HEK293 (cell line): ENCODE results near the gene FAM199X.

ENCODE experiments used
- CTCF ChIA-PET: fragments of 350-600 bp; formaldehyde crosslinking; extraction: SDS; loops from one replicate; lab custom pipeline; 2021; ENCODE audit warnings: antibody characterized with exemption; lab: Yijun Ruan, JAX
- POLR2A ChIA-PET: fragments of 300-600 bp; formaldehyde crosslinking; extraction: SDS; loops from one replicate; lab custom pipeline; 2020; ENCODE audit warnings: antibody characterized with exemption, inconsistent platforms; lab: Yijun Ruan, JAX
- H3K27ac ChIP-seq: fragments of 200-500 bp; sonication (Bioruptor generic); 2 replicates; pipeline ENCODE4 v1.5.1; 2014; ENCODE audit warnings: low read depth, low read length, control low read depth, inconsistent platforms; ENCODE audit errors: extremely low read depth
- H3K36me3 ChIP-seq, 2 experiments: fragments of 200-500 bp in 1 of 2; sonication (Bioruptor generic) in 1 of 2; 1 replicate in 1 of 2; 2 replicates in 1 of 2; pipeline ENCODE4 v1.5.1; 2014 to 2017; ENCODE audit warnings: inconsistent platforms in 2 of 2, low read length in 2 of 2; ENCODE audit not compliant: control insufficient read depth in 2 of 2, insufficient read depth in 1 of 2
- H3K4me1 ChIP-seq: fragments of 200-500 bp; sonication (Bioruptor generic); 2 replicates; pipeline ENCODE4 v1.5.1; 2014; ENCODE audit warnings: mild to moderate bottlenecking, low read length, inconsistent platforms; ENCODE audit not compliant: control insufficient read depth, insufficient read depth
- H3K4me3 ChIP-seq: 2 replicates; pipeline ENCODE4 v1.5.1; 2011; ENCODE audit warnings: low read depth, mild to moderate bottlenecking, control low read depth, low read length, moderate library complexity
- H3K9me3 ChIP-seq: fragments of 200-500 bp; sonication (Bioruptor generic); 2 replicates; pipeline ENCODE4 v1.5.1; 2014; ENCODE audit warnings: low read depth, low read length, inconsistent platforms; ENCODE audit not compliant: control insufficient read depth, insufficient read depth
- GFI1B ChIP-seq: fragments of 450-650 bp; formaldehyde crosslinking; IDR thresholded peaks from 2 replicates; pipeline ENCODE4 v1.5.1; 2016; ENCODE audit warnings: missing biosample characterization, missing genetic modification characterization
- KLF1 ChIP-seq: fragments of 450-650 bp; formaldehyde crosslinking; IDR thresholded peaks from 2 replicates; pipeline ENCODE4 v1.5.1; 2016; ENCODE audit warnings: missing biosample characterization, missing genetic modification characterization
- KLF16 ChIP-seq: fragments of 450-650 bp; formaldehyde crosslinking; IDR thresholded peaks from 2 replicates; pipeline ENCODE4 v1.5.1; 2017; ENCODE audit warnings: missing biosample characterization, missing genetic modification characterization
- KLF7 ChIP-seq: fragments of 450-650 bp; formaldehyde crosslinking; IDR thresholded peaks from 2 replicates; pipeline ENCODE4 v1.5.1; 2016; ENCODE audit warnings: missing biosample characterization, missing genetic modification characterization, borderline replicate concordance
- KLF9 ChIP-seq: fragments of 450-650 bp; formaldehyde crosslinking; IDR thresholded peaks from 2 replicates; pipeline ENCODE4 v1.5.1; 2016; ENCODE audit warnings: missing biosample characterization, missing genetic modification characterization, low read depth
- MYNN ChIP-seq: fragments of 450-650 bp; formaldehyde crosslinking; IDR thresholded peaks from 2 replicates; pipeline ENCODE4 v1.5.1; 2016; ENCODE audit warnings: missing biosample characterization, missing genetic modification characterization, borderline replicate concordance
- MZF1 ChIP-seq: fragments of 450-650 bp; formaldehyde crosslinking; IDR thresholded peaks from 2 replicates; pipeline ENCODE4 v1.5.1; 2017; ENCODE audit warnings: missing biosample characterization, missing genetic modification characterization, borderline replicate concordance
- SCRT1 ChIP-seq: fragments of 450-650 bp; formaldehyde crosslinking; IDR thresholded peaks from 2 replicates; pipeline ENCODE4 v1.5.1; 2016; ENCODE audit warnings: missing biosample characterization, missing genetic modification characterization, borderline replicate concordance
- WT1 ChIP-seq: fragments of 450-650 bp; formaldehyde crosslinking; IDR thresholded peaks from 2 replicates; pipeline ENCODE4 v1.5.1; 2016; ENCODE audit warnings: missing biosample characterization, missing genetic modification characterization
- YY1 ChIP-seq: fragments of 450-650 bp; formaldehyde crosslinking; IDR thresholded peaks from 2 replicates; pipeline ENCODE4 v1.5.1; 2018; ENCODE audit warnings: missing biosample characterization, missing genetic modification characterization
- ZBTB11 ChIP-seq: fragments of 450-650 bp; formaldehyde crosslinking; conservative IDR thresholded peaks from 2 replicates; pipeline ENCODE4 v1.5.1; 2016; ENCODE audit warnings: low read depth, missing biosample characterization, missing genetic modification characterization
- ZBTB8A ChIP-seq: fragments of 450-650 bp; formaldehyde crosslinking; IDR thresholded peaks from 2 replicates; pipeline ENCODE4 v1.5.1; 2016; ENCODE audit warnings: missing biosample characterization, missing genetic modification characterization
- ZFP37 ChIP-seq: fragments of 450-650 bp; formaldehyde crosslinking; IDR thresholded peaks from 2 replicates; pipeline ENCODE4 v1.5.1; 2016; ENCODE audit warnings: missing biosample characterization, missing genetic modification characterization
- ZNF10 ChIP-seq: fragments of 450-650 bp; formaldehyde crosslinking; IDR thresholded peaks from 2 replicates; pipeline ENCODE4 v1.5.1; 2017; ENCODE audit warnings: missing biosample characterization, missing genetic modification characterization
- ZNF121 ChIP-seq: fragments of 450-650 bp; formaldehyde crosslinking; IDR thresholded peaks from 2 replicates; pipeline ENCODE4 v1.5.1; 2016; ENCODE audit warnings: missing biosample characterization, missing genetic modification characterization
- ZNF148 ChIP-seq: fragments of 450-650 bp; formaldehyde crosslinking; IDR thresholded peaks from 2 replicates; pipeline ENCODE4 v1.5.0; 2017; ENCODE audit warnings: missing biosample characterization, missing genetic modification characterization, borderline replicate concordance
- ZNF24 ChIP-seq: fragments of 450-650 bp; formaldehyde crosslinking; IDR thresholded peaks from 2 replicates; pipeline ENCODE4 v1.5.1; 2016; ENCODE audit warnings: missing biosample characterization, missing genetic modification characterization
- ZNF280D ChIP-seq: fragments of 450-650 bp; formaldehyde crosslinking; IDR thresholded peaks from 2 replicates; pipeline ENCODE4 v1.5.1; 2016; ENCODE audit warnings: missing biosample characterization, missing genetic modification characterization
- ZNF324 ChIP-seq: fragments of 450-650 bp; formaldehyde crosslinking; IDR thresholded peaks from 2 replicates; pipeline ENCODE4 v1.5.1; 2016; ENCODE audit warnings: missing biosample characterization, missing genetic modification characterization
- ZNF366 ChIP-seq: fragments of 450-650 bp; formaldehyde crosslinking; conservative IDR thresholded peaks from 2 replicates; pipeline ENCODE4 v1.5.1; 2016; ENCODE audit warnings: missing biosample characterization, missing genetic modification characterization
- ZNF600 ChIP-seq: fragments of 450-650 bp; formaldehyde crosslinking; IDR thresholded peaks from 2 replicates; pipeline ENCODE4 v1.5.1; 2016; ENCODE audit warnings: missing biosample characterization, missing genetic modification characterization
- ZNF623 ChIP-seq: fragments of 450-650 bp; formaldehyde crosslinking; IDR thresholded peaks from 2 replicates; pipeline ENCODE4 v1.5.1; 2016; ENCODE audit warnings: missing biosample characterization, missing genetic modification characterization
- ZNF624 ChIP-seq: fragments of 450-650 bp; formaldehyde crosslinking; IDR thresholded peaks from 2 replicates; pipeline ENCODE4 v1.5.1; 2017; ENCODE audit warnings: missing biosample characterization, missing genetic modification characterization
- ZNF670 ChIP-seq: fragments of 450-650 bp; formaldehyde crosslinking; IDR thresholded peaks from 2 replicates; pipeline ENCODE4 v1.5.1; 2016; ENCODE audit warnings: missing biosample characterization, missing genetic modification characterization, low read depth
- ZNF830 ChIP-seq: fragments of 450-650 bp; IDR thresholded peaks from 2 replicates; pipeline ENCODE4 v1.5.0; 2018; ENCODE audit warnings: missing biosample characterization, missing genetic modification characterization, low read depth, mild to moderate bottlenecking, moderate library complexity
- ZSCAN23 ChIP-seq: fragments of 450-650 bp; formaldehyde crosslinking; IDR thresholded peaks from 2 replicates; pipeline ENCODE4 v1.5.1; 2016; ENCODE audit warnings: missing biosample characterization, missing genetic modification characterization
- ZXDB ChIP-seq: fragments of 450-650 bp; formaldehyde crosslinking; IDR thresholded peaks from 2 replicates; pipeline ENCODE4 v1.5.1; 2016; ENCODE audit warnings: missing biosample characterization, missing genetic modification characterization

The FAM199X gene

DNA sequence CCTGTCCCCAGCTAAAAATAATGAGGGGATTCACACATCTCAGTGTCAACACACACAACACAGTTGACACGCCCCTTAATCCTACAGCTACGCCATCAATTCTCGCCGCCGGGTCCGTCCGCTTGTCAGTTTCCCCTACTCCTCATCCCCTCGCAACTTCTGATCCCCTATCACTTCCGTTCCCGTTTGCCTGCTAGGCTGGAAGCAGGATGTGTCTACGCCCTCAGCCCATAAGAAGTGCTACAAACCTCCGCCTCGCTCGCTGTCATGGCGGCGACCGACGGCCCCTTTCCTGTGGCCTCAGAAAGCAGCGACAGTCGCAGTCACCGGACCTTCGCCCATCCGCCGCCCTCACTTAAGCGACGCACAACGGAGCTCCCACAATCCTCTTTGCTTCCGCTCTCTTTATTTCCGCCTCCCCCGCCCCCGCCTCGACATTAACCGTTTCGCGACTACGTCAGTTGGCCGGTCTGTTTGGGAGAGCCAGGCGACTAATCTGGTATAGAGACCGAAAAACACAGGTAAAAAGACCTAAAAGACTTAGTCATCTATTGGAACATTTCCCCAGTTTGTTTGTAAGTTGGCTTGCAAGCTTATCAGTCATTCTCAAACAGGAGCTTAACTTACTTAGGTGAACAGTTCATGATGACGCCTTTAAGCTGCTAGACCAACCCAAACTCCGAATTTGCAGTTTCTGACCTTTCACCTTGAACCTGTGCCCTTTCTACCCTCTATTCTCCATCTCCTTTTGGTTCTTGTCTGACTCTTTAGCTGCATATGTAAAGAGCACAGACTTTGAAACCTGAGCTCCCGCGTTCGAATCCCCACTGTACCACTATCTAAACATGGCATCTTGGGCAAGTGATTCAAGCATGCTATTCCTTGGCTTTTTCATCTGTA lies 9.4 kb upstream of the FAM199X start, which contains the start of gene SLC25A53:
Gene SLC25A53, minus strand, starts transcription at position 380 of the 900 bp plus-strand sequence. CDS start 51,752 bp downstream, outside the sequence.
- H3K4me1 ChIP-seq, result no peaks in the 10 kb centered on the region
- peak within 1 kb of the TSS; percentile 75 for H3K27ac ChIP-seq
- CTCF ChIA-PET, result interaction anchor here (0.6 to 1.5 kb wide), 4 partner anchors 9 to 312 kb away, joined by 3 to 5 read pairs (median 4); no protein-coding TSS in a partner anchor
- peaks cover 0 to 5% of the 10 kb centered on the region in 2 experiments; a peak in 1 of 3 replicates for H3K36me3 ChIP-seq
- no peaks in the 10 kb centered on the region for H3K9me3 ChIP-seq
- POLR2A ChIA-PET, result interaction anchor here (0.5 to 1.8 kb wide), 7 partner anchors 10 to 572 kb away, joined by 3 to 39 read pairs (median 4); partner anchors contain the start of genes FAM199X, TCEAL4 and ZCCHC18
- H3K4me3 ChIP-seq, result peak within 1 kb of the TSS; percentile 53
- TF ChIP-seq ZNF624 (tag by site-specific recombination) (peak; percentile 36; the same call in 1 of the 2 replicates), ZNF830 (tag by site-specific recombination) (no peak), ZNF600 (0 out of 2 replicates have a peak, but pooled peaks have one; percentile 33), ZBTB8A (tag by site-specific recombination) (peak; percentile 81; the same call in 1 of the 2 replicates), ZNF670 (tag by site-specific recombination) (no peak), GFI1B (tag by site-specific recombination) (no peak), KLF7 (tag by site-specific recombination) (peak; percentile 95), ZBTB11 (tag by site-specific recombination) (peak; percentile 100), ZNF280D (tag by site-specific recombination) (peak; percentile 96; the same call in 1 of the 2 replicates), ZNF623 (tag by site-specific recombination) (peak; percentile 50; the same call in 1 of the 2 replicates), KLF9 (tag by site-specific recombination) (peak; percentile 96), YY1 (peak; percentile 100), ZNF366 (no peak), ZNF121 (peak; percentile 74; the same call in 1 of the 2 replicates), ZFP37 (peak; percentile 96), MYNN (tag by site-specific recombination) (0 out of 2 replicates have a peak, but pooled peaks have one; percentile 61), KLF16 (tag by site-specific recombination) (peak; percentile 99), ZNF148 (tag by site-specific recombination) (no peak), KLF1 (tag by site-specific recombination) (peak; percentile 81), ZXDB (tag by site-specific recombination) (peak; percentile 98), ZSCAN23 (tag by site-specific recombination) (peak; percentile 88), MZF1 (peak; percentile 29), WT1 (tag by site-specific recombination) (peak; percentile 55), ZNF24 (tag by site-specific recombination) (peak; percentile 92), ZNF10 (tag by site-specific recombination) (no peak; the same call in 1 of the 2 replicates), SCRT1 (tag by site-specific recombination) (no peak), ZNF324 (peak; percentile 99)
